ENCODE measurements around the gene RPS15.
"Not testable (repeated sequence)": the region's sequence is repeated elsewhere in the genome, so short reads cannot be mapped to it uniquely, and the experiment has no call there.

The RPS15 gene

DNA sequence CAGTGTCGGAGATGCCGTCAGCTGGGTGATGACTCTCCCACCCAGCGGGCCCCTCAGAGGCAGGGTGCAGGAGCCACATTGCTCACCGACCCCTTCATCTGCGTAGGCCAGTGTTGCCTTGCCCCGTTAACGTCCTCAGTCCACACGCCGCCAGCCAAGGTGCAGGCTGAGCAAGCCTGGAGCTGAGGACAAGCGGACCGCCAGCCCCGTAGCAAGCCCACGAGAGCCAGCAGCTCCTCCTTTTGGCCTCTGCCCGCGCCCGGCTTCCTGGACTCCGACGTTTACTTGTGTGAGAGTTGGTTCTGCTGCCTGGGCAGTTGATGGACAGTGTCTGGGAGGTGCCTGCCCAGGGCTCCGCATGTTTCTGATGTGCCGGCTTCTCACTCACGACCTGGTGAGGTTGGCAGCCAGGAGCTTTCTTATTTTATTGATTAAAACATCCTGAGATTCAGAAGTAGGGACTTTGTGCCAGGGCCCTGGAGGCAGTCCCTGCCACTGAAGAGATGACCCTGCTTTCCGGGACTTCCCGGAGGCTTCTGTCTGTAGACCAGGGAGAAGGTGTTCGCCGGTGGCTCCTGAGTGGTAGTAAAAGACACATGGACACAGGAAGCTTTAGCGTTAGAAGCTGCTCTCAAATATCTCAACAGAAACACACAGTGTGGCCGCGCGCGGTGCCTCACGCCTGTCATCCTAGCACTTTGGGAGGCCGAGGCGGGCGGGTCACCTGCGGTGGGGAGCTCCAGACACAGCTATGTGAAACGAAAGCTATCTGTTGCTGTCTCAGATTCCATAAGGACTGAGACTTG, 25.0 kb upstream of the RPS15 start:
- H3K27me3 ChIP-seq (replicated peaks; ENCODE audit: control insufficient read depth, insufficient read depth, low read length): no peaks in the 10 kb centered on the region
- peaks cover 84% of the 10 kb centered on the region for H3K4me1 ChIP-seq (ENCODE audit: control insufficient read depth, insufficient read depth, low read length)
- H3K4me3 ChIP-seq (ENCODE audit: low read length): no peak overlapping the region
- no peaks in the 10 kb centered on the region for H3K9me3 ChIP-seq (ENCODE audit: control insufficient read depth, low read length)
- no peak for DNase-seq (ENCODE audit: low read depth)
- H3K36me3 ChIP-seq (ENCODE audit: control insufficient read depth, insufficient read depth, low read length, severe bottlenecking): peaks cover 7% of the 10 kb centered on the region
- H3K9ac ChIP-seq (ENCODE audit: low read length): peak overlapping the region; percentile 16

DNA sequence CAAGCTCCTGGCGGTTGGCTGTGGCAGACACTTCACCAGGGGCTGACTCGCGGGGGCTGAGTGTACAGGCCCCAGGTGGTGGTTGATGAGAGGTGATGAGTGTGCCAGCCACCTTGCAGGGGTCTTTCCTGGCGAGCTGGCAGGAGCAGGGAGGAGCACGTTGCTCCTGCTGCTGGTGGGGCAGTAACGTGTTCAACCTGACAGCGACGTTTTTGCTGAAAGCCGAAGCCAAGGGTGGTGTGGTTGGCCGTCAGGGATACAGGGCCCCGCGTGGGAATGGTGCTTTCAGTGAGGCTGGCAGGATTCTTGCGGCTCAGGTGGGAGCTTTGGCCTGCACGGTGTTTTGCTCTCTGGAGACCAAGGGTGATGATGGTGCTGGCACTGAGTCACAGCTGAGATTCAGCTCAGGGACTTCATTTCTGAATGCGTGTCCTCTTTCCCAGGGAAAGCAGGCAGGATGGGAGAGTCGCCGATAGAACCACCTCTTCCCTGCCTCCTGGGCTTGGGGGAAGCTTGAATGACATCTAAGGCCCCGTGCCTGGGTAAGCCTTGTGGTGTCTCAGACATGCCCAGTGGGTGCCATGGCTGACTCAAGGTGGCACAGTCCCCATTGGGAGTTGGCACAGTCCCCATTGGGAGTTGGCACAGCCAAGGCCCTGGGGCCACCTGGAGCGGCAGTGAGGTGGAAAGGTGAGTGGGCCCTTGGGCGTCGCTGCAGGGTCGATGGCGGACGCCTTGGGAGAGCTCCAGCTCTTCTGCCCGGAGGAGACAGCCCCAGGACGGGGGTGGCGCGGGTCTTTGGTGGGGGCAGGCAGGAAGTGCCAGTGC, 22.0 kb upstream of the RPS15 start:
- no peaks in the 10 kb centered on the region for H3K27me3 ChIP-seq (replicated peaks; ENCODE audit: control insufficient read depth, insufficient read depth, low read length)
- peaks cover 63% of the 10 kb centered on the region for H3K4me1 ChIP-seq (ENCODE audit: control insufficient read depth, insufficient read depth, low read length)
- DNase-seq (ENCODE audit: low read depth): no peak
- no peaks in the 10 kb centered on the region for H3K9me3 ChIP-seq (ENCODE audit: control insufficient read depth, low read length)
- H3K36me3 ChIP-seq (ENCODE audit: control insufficient read depth, insufficient read depth, low read length, severe bottlenecking): peaks cover 33% of the 10 kb centered on the region
- H3K9ac ChIP-seq (ENCODE audit: low read length): peak overlapping the region; percentile 82
- H3K4me3 ChIP-seq (ENCODE audit: low read length): peak overlapping the region; percentile 54

- Histone ChIP-seq H3K4me3 (ENCODE audit: low read length) (peak overlapping the region; percentile 31), H3K27me3 (replicated peaks; ENCODE audit: control insufficient read depth, insufficient read depth, low read length) (no peaks in the 10 kb centered on the region), H3K4me1 (ENCODE audit: control insufficient read depth, insufficient read depth, low read length) (peaks cover 54% of the 10 kb centered on the region), H3K9ac (ENCODE audit: low read length) (peak overlapping the region; percentile 82), H3K36me3 (ENCODE audit: control insufficient read depth, insufficient read depth, low read length, severe bottlenecking) (peaks cover 43% of the 10 kb centered on the region), H3K9me3 (ENCODE audit: control insufficient read depth, low read length) (no peaks in the 10 kb centered on the region)
- no peak for DNase-seq (ENCODE audit: low read depth)
Observed at GRCh38 chr19:1417145-1417544, 21.1 kb upstream of the RPS15 start.

GRCh38 chr19:1417681-1418495, 20.3 kb upstream of the RPS15 start:
- Histone ChIP-seq H3K27me3 (replicated peaks; ENCODE audit: control insufficient read depth, insufficient read depth, low read length) (no peaks in the 10 kb centered on the region), H3K4me3 (ENCODE audit: low read length) (peak overlapping the region; percentile 18), H3K9ac (ENCODE audit: low read length) (peak overlapping the region; percentile 82), H3K4me1 (ENCODE audit: control insufficient read depth, insufficient read depth, low read length) (peaks cover 46% of the 10 kb centered on the region), H3K9me3 (ENCODE audit: control insufficient read depth, low read length) (no peaks in the 10 kb centered on the region), H3K36me3 (ENCODE audit: control insufficient read depth, insufficient read depth, low read length, severe bottlenecking) (peaks cover 50% of the 10 kb centered on the region)
- DNase-seq (ENCODE audit: low read depth): no peak

- Histone ChIP-seq H3K27me3 (replicated peaks; ENCODE audit: control insufficient read depth, insufficient read depth, low read length) (no peaks in the 10 kb centered on the region), H3K36me3 (ENCODE audit: control insufficient read depth, insufficient read depth, low read length, severe bottlenecking) (peaks cover 51% of the 10 kb centered on the region), H3K9me3 (ENCODE audit: control insufficient read depth, low read length) (no peaks in the 10 kb centered on the region)
Observed at GRCh38 chr19:1418496-1418775, 19.8 kb upstream of the RPS15 start.

DNA sequence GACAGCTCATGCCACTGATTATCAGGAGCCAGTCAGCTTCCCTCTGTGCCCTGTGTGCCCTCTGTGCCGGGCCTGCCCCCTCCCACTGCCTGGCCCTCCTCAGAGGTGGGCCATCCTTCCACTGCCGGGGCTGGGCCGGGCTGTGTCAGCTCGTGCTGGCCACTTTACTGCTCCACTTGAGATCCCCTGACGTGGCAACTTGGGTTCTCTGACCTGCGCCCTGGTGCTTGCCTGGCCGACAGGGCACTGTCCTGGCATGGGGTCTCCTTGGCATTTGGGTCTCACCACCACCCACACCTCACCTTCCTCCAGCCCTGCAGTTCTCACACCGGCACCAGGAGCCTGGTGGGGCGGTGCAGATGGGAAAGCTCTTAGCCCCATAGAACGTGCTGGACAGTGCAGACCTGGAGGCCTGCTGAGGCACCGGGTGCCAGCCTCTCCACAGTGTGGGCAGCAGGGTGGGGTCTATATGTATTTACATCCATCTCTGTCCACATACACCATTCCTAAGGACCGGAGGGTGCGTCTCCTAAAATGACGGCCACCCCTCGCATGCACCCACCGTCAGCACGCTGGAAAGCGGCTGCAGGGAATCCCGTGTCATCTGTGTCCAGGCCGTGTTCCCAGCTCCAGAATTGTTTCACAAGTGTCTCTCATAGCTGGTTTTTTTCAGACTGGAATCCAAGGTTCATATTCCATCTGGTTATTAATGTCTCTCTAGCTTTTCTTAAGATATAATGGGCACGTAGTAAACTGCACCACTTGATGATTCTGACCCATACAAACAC, 19.1 kb upstream of the RPS15 start:
- Histone ChIP-seq H3K4me1 (ENCODE audit: control insufficient read depth, insufficient read depth, low read length) (peaks cover 34% of the 10 kb centered on the region), H3K36me3 (ENCODE audit: control insufficient read depth, insufficient read depth, low read length, severe bottlenecking) (peaks cover 55% of the 10 kb centered on the region), H3K9me3 (ENCODE audit: control insufficient read depth, low read length) (no peaks in the 10 kb centered on the region), H3K9ac (ENCODE audit: low read length) (no peak overlapping the region), H3K4me3 (ENCODE audit: low read length) (no peak overlapping the region), H3K27me3 (replicated peaks; ENCODE audit: control insufficient read depth, insufficient read depth, low read length) (no peaks in the 10 kb centered on the region)
- no peak for DNase-seq (ENCODE audit: low read depth)

More at GRCh38 chr19:1418496-1418775, 19.8 kb upstream of the RPS15 start:
- no peak overlapping the region for H3K4me3 ChIP-seq (ENCODE audit: low read length)
- H3K4me1 ChIP-seq (ENCODE audit: control insufficient read depth, insufficient read depth, low read length): peaks cover 41% of the 10 kb centered on the region
- no peak for DNase-seq (ENCODE audit: low read depth)
- peak overlapping the region; percentile 82 for H3K9ac ChIP-seq (ENCODE audit: low read length)

GRCh38 chr19:1420085-1420484, 18.1 kb upstream of the RPS15 start:
- peaks cover 61% of the 10 kb centered on the region for H3K36me3 ChIP-seq (ENCODE audit: control insufficient read depth, insufficient read depth, low read length, severe bottlenecking)
- not testable (repeated sequence) for H3K9me3 ChIP-seq (ENCODE audit: control insufficient read depth, low read length)

DNA sequence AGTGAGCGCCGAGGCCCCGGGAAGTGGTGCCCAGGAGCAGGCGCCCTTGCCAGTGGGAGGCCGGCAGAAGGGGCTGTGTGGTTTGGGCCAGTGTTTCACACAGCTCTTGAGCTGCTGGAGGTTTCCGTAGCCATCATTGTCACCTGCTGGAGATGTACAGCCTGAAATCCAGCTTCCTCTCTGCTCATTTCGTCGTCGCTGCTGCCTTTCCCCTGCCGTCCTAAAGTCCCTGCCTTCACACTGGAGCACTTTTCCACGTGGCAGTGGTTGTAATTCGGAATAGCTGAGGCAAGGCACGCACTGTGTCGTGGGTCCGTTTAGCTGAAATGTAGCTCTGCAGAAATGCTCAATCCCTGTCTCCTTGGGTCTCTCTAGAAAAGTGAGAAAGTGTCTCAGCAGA, 17.6 kb upstream of the RPS15 start:
- no peak overlapping the region for H3K4me3 ChIP-seq (ENCODE audit: low read length)
- H3K4me1 ChIP-seq (ENCODE audit: control insufficient read depth, insufficient read depth, low read length): peaks cover 27% of the 10 kb centered on the region
- no peak for DNase-seq (ENCODE audit: low read depth)
- H3K9ac ChIP-seq (ENCODE audit: low read length): no peak overlapping the region
- H3K27me3 ChIP-seq (replicated peaks; ENCODE audit: control insufficient read depth, insufficient read depth, low read length): no peaks in the 10 kb centered on the region
- peaks cover 66% of the 10 kb centered on the region for H3K36me3 ChIP-seq (ENCODE audit: control insufficient read depth, insufficient read depth, low read length, severe bottlenecking)
- H3K9me3 ChIP-seq (ENCODE audit: control insufficient read depth, low read length): no peaks in the 10 kb centered on the region

More at GRCh38 chr19:1420085-1420484, 18.1 kb upstream of the RPS15 start:
- not testable (repeated sequence) for DNase-seq (ENCODE audit: low read depth); H3K4me3 ChIP-seq (ENCODE audit: low read length); H3K27me3 ChIP-seq (replicated peaks; ENCODE audit: control insufficient read depth, insufficient read depth, low read length); H3K9ac ChIP-seq (ENCODE audit: low read length)
- peaks cover 29% of the 10 kb centered on the region for H3K4me1 ChIP-seq (ENCODE audit: control insufficient read depth, insufficient read depth, low read length)

DNA sequence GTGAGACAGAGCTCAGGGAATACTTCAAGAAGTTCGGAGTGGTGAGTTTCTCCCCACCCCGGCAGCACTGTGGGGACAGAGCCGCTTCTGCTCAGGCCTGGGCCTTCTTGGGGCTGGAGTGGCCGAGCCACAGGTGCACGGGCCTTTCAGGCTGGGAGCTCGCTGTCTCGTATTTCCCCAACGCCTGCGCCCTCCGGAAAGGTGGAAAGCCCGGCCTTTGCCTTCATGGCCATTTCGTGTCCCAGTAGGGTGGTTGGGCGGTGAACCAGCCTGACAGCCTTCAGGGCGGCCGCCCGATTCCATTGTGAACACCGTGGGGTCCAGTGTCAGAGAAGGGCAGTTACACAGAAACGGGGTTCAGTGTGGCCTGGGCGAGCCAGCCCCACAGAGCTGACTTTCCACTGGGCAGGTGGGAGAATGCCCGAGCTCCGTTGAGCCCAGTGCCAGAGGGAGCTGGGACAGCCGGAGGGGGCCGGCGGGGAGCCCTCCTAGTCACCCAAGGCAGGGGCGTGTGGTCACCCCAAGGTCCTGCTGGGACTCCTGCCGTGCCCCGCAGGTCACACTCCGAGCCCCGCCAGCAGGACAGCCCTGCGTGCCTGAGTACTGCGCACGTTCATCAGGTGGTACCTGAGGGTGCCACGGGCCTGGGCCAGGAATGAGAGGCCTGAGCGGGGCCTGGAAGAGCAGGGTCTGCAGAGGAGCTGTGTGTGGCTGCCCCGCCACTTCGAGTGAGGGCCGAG, 16.8 kb upstream of the RPS15 start:
- no peak for DNase-seq (ENCODE audit: low read depth)
- H3K36me3 ChIP-seq (ENCODE audit: control insufficient read depth, insufficient read depth, low read length, severe bottlenecking): peaks cover 74% of the 10 kb centered on the region
- no peaks in the 10 kb centered on the region for H3K27me3 ChIP-seq (replicated peaks; ENCODE audit: control insufficient read depth, insufficient read depth, low read length)
- peaks cover 19% of the 10 kb centered on the region for H3K4me1 ChIP-seq (ENCODE audit: control insufficient read depth, insufficient read depth, low read length)
- H3K4me3 ChIP-seq (ENCODE audit: low read length): no peak overlapping the region
- H3K9ac ChIP-seq (ENCODE audit: low read length): no peak overlapping the region
- no peaks in the 10 kb centered on the region for H3K9me3 ChIP-seq (ENCODE audit: control insufficient read depth, low read length)

DNA sequence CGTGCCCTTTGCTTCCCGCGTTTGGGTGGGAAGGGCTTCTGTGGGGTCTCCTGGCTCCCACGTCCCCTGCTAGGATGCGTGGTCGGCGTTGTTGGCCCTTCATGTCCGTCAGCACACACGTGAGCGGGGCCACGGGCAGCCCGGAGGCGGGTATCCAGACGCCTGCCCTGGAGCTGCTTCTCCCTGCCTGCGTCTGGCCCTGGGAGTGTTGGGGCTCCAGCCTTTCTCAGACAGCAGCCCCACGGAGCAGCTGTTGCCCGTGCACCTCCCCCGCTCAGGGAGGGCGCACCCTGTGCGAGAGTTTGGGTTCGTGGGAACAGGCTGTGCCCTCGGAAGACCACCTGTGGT, 16.3 kb upstream of the RPS15 start:
- H3K9me3 ChIP-seq (ENCODE audit: control insufficient read depth, low read length): no peaks in the 10 kb centered on the region
- H3K36me3 ChIP-seq (ENCODE audit: control insufficient read depth, insufficient read depth, low read length, severe bottlenecking): peaks cover 79% of the 10 kb centered on the region
- no peak overlapping the region for H3K9ac ChIP-seq (ENCODE audit: low read length)
- H3K4me3 ChIP-seq (ENCODE audit: low read length): no peak overlapping the region
- DNase-seq (ENCODE audit: low read depth): no peak
- no peaks in the 10 kb centered on the region for H3K27me3 ChIP-seq (replicated peaks; ENCODE audit: control insufficient read depth, insufficient read depth, low read length)
- peaks cover 13% of the 10 kb centered on the region for H3K4me1 ChIP-seq (ENCODE audit: control insufficient read depth, insufficient read depth, low read length)
